Pancreas (tissue), 10 donors: ENCODE measurements around the gene GSG1L2. TPM values are rescaled to one million over a fixed set of nuclear protein-coding genes. Genes with fewer than 3 reads are reported as not detected.

ENCODE experiments used
- ATAC-seq, 4 donors: fragments of 200-7000 bp; cut with Tn5 transposase; one replicate each; pipeline versions ENCODE4 v1.8.0 to v1.9.1; 2020; ENCODE audit warnings: mild to moderate bottlenecking in 4 of 4, moderate library complexity in 4 of 4
- DNase-seq, 6 donors: peaks; one replicate each; pipeline ENCODE4 v3.0.0-alpha.2; 2020
- FAIRE-seq: peaks from 2 replicates; lab custom pipeline; 2012; peaks lifted over from hg19 to GRCh38; lab: Jason Lieb, UNC
- H3K27ac ChIP-seq, 4 donors: fragments of 200-600 bp; sonication (generic); 1 replicate in 3 of 4; 2 replicates in 1 of 4; pipeline versions ENCODE4 v1.5.0 to v1.8.0; 2020
- H3K27me3 ChIP-seq, 4 donors: fragments of 200-600 bp; one replicate each; pipeline ENCODE4 v1.8.0; 2021
- H3K36me3 ChIP-seq, 3 donors: fragments of 200-600 bp; sonication (generic) in 1 of 3; one replicate each; pipeline versions ENCODE4 v1.5.0 to v1.8.0; 2020 to 2021
- H3K4me1 ChIP-seq, 3 donors: fragments of 200-600 bp; one replicate each; pipeline ENCODE4 v1.8.0; 2021
- H3K4me3 ChIP-seq, 4 donors: fragments of 200-600 bp; sonication (generic) in 2 of 4; one replicate each; pipeline versions ENCODE4 v1.5.0 to v1.8.0; 2020 to 2021
- H3K9me3 ChIP-seq, 4 donors: fragments of 200-600 bp; one replicate each; pipeline ENCODE4 v1.8.0; 2021
- WGBS, 2 donors: extraction: QIAGEN DNeasy Blood & Tissue Kit; methylation state at CpG; one replicate each; pipeline ENCODE4 v1.1.7; 2013; 5-methylcytosine and 5-hydroxymethylcytosine counted together
- intact Hi-C, 3 donors: fragments of 100-400 bp; cut with DNase I; formaldehyde crosslinking; loops; one replicate each; pipeline versions ENCODE4 v1.11.1 to v1.14.2; 2022
- polyA plus RNA-seq, 2 donors: library from polyadenylated mRNA; stranded (reverse); fragments of 200-250 nt; gene quantifications; one replicate each; pipeline ENCODE4 v1.2.3, GENCODE V29; 2013
- total RNA-seq, 6 donors: library from RNA; stranded (reverse); fragmentation: NEBNext Ultra II Directional in 4 of 6; extraction: Animal tissue kit (Norgen Biotek cat#: 25700) in 4 of 6; gene quantifications; one replicate each; pipeline versions ENCODE4 v1.2.1 to v1.2.4, GENCODE V29; 2021 to 2023
- TF ChIP-seq, protein P1 (sequence below), 4 donors: fragments of 200-600 bp; sonication (generic) in 3 of 4; IDR thresholded peaks; one replicate each; pipeline versions ENCODE4 v1.5.0 to v1.8.0; 2021; ENCODE audit warnings: antibody characterized with exemption in 4 of 4
- donor health status: healthy with polysubstance abuse.
- donor health status: DM: no; HTN: no; CAD: no; lungs with moderate emphysema.
- donor health status: DM: no; HTN: no; CAD: no.
- donor health status: control.
- donor health status: control.
- donor health status: Bipolar disorder and iron deficiency.
- donor health status: DM: yes; HTN: yes; CAD: no.
- donor health status: DM: no; HTN: no; CAD: no.
- donor health status: DM: no; HTN: no; CAD: no.
- donor health status: DM: yes; HTN: yes; CAD: no.

GSG1L2 gene
- total and polyA plus RNA-seq, 8 donors: not detected

DNA sequence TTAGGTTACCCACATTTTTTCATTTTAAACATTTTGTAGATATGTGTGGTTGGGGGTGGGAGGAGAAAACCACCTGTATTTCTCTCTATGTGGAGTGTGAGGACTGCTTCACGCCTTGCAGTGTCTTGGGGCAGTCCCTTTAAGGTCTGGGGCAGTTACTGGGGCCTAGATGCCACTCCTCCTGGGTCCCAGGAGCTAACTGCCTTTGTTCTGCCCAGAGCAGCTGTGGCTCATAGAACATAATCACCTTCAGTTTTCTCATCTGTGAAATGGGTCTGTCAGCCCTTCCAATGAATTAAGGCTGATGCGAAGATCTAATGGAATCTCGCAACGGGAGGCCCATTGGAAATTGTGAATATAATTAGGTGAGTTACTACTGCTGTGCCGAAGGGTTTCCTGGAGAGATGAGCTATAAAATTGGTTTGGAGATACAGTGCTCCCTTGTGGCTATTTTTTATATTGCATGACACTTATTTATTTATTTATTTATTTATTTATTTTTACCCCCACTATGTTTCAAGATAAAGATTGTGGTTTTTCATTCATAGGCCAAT lies 53.4 kb downstream of the GSG1L2 start:
- Histone ChIP-seq H3K4me1 (no peaks in the 10 kb centered on the region), H3K4me3 (no peak overlapping the region), H3K27me3 (no peaks in the 10 kb centered on the region), H3K36me3 (no peaks in the 10 kb centered on the region), H3K27ac (no peak overlapping the region), H3K9me3 (no peaks in the 10 kb centered on the region)
- ATAC-seq (peak in 3 of 4 donors; percentile 34 to 61 (median 54)), DNase-seq (no peak), FAIRE-seq (peak; percentile 49)
- TF ChIP-seq, protein P1, sequence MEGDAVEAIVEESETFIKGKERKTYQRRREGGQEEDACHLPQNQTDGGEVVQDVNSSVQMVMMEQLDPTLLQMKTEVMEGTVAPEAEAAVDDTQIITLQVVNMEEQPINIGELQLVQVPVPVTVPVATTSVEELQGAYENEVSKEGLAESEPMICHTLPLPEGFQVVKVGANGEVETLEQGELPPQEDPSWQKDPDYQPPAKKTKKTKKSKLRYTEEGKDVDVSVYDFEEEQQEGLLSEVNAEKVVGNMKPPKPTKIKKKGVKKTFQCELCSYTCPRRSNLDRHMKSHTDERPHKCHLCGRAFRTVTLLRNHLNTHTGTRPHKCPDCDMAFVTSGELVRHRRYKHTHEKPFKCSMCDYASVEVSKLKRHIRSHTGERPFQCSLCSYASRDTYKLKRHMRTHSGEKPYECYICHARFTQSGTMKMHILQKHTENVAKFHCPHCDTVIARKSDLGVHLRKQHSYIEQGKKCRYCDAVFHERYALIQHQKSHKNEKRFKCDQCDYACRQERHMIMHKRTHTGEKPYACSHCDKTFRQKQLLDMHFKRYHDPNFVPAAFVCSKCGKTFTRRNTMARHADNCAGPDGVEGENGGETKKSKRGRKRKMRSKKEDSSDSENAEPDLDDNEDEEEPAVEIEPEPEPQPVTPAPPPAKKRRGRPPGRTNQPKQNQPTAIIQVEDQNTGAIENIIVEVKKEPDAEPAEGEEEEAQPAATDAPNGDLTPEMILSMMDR (IDR thresholded peaks at IDR 0.05): peak; percentile 13 to 72 (median 56)
- intact Hi-C loops: no loop called here
- 19 to 29% methylated on average over 5 of the region's 5 CpGs for WGBS, 2 donors

DNA sequence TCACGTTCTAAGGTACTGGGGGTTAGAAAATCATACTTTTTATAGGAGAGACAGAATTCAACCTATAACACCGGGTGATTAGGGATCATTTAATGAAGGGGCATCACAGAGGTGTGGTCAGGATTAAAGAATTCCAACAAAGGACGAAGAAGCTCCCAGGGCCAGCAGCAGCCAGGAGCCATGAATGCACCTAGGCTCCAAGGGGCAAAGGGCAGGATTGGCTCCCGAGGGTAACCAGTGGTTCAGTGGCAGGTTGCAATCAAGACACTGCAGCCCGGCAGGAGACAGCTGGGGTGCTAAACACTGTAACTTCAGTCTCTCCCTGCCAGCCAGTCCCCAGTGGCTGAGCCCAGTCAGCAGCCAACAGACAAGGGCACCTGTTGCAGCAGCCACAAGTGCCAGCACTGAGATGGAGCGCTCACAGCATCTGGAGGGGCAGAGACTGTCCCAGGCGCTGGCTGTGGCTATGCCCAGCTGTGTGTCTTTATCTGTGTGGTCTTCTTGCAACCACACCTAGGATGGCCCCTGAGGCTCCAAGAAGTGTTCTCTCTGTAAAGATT lies 54.4 kb downstream of the GSG1L2 start:
- no peaks in the 10 kb centered on the region for H3K27me3 ChIP-seq
- WGBS, 2 donors: 53 to 58% methylated on average over 7 of the region's 7 CpGs
- intact Hi-C loops: no loop called here
- no peaks in the 10 kb centered on the region for H3K9me3 ChIP-seq
- TF ChIP-seq, protein P1 (IDR thresholded peaks at IDR 0.05): no peak
- no peak overlapping the region for H3K27ac ChIP-seq
- H3K4me3 ChIP-seq: no peak overlapping the region
- H3K36me3 ChIP-seq: no peaks in the 10 kb centered on the region
- DNase-seq (no peak), FAIRE-seq (no peak), ATAC-seq (no peak)
- H3K4me1 ChIP-seq: no peaks in the 10 kb centered on the region

DNA sequence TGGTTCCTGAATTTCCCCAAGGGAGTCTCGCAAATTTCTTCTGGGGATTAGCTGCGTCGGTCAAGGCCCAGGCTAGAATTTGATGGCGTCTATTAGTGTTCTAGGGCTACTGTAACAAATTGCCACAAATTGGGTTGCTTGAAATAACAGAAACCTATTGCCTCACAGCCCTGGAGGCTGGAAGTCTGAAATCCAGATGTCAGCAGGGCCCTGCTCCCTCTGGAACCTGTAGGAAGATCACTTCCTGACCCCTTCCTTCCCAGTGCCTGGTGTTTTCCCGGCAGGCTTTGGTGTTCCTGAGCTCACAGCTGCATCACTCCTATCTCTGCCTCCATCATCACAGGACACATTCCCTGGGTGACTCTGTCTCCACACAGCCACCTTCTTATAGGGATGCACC lies 54.9 kb downstream of the GSG1L2 start:
- Histone ChIP-seq H3K9me3 (no peaks in the 10 kb centered on the region), H3K36me3 (no peaks in the 10 kb centered on the region), H3K27me3 (no peaks in the 10 kb centered on the region), H3K27ac (no peak overlapping the region), H3K4me3 (no peak overlapping the region), H3K4me1 (no peaks in the 10 kb centered on the region)
- TF ChIP-seq, protein P1 (IDR thresholded peaks at IDR 0.05): no peak
- FAIRE-seq (no peak), ATAC-seq (no peak), DNase-seq (no peak)
- 57 to 74% methylated on average over 5 of the region's 5 CpGs for WGBS, 2 donors
- intact Hi-C loops: no loop called here

DNA sequence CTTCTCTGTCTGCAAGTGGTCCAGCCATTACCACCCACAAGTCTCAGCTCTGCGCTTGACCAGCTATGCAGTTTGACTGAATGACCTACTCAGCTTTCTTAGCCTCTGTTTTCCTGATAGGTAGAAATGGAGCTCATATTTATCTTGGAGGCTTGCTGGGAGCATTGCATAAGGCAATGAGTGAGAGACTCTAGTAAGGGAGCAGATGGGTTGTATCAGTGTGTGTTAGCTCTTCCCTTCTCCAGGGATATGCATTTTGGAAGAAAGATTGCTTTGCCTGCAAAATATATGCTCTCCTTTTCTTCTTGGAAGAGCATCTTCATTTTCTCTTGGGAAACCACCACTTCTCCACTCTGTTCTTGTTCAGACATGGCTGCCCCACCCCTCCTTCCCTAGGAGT lies 56.6 kb downstream of the GSG1L2 start:
- DNase-seq: no peak
- H3K27me3 ChIP-seq: peaks cover 0 to 4% (median 0%) of the 10 kb centered on the region in 4 donors
- H3K27ac ChIP-seq: no peak overlapping the region
- no peaks in the 10 kb centered on the region for H3K9me3 ChIP-seq
- ATAC-seq: no peak
- no peaks in the 10 kb centered on the region for H3K36me3 ChIP-seq
- intact Hi-C loops: no loop called here
- TF ChIP-seq, protein P1 (IDR thresholded peaks at IDR 0.05): no peak
- H3K4me3 ChIP-seq: no peak overlapping the region
- no peaks in the 10 kb centered on the region for H3K4me1 ChIP-seq
- 86 to 88% methylated on average over 1 of the region's 1 CpG for WGBS, 2 donors
- FAIRE-seq: no peak

DNA sequence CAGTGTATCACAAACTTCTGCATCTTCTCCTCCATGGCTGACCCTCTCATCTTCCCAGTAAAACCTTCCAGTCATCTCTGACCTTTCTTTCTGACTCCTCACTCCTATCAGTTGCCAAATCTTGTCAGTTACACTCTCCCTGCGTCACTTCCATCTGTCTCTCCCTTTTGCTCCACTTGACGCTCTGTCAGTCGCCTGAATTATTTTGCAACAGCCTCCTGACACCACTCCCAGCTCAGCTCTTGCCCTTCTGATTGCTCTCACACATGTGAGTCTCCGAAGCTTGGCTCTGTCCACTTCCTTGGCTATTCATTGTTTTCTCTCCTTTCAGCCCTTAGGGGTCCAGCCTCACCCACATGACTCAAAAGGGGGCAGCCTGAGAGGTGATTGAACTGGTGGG lies 58.2 kb downstream of the GSG1L2 start:
- TF ChIP-seq, protein P1 (IDR thresholded peaks at IDR 0.05): no peak
- Histone ChIP-seq H3K4me1 (no peaks in the 10 kb centered on the region), H3K36me3 (no peaks in the 10 kb centered on the region), H3K27ac (no peak overlapping the region), H3K4me3 (no peak overlapping the region), H3K9me3 (no peaks in the 10 kb centered on the region), H3K27me3 (peaks cover 0 to 4% (median 0%) of the 10 kb centered on the region in 4 donors)
- 26 to 29% methylated on average over 4 of the region's 4 CpGs for WGBS, 2 donors
- FAIRE-seq: no peak
- DNase-seq: no peak
- ATAC-seq: no peak
- intact Hi-C loops: no loop called here
